Right lobe of liver (tissue), 6 donors: ENCODE data around the gene STXBP5. TPM values are rescaled to one million over a fixed set of nuclear protein-coding genes. Genes with fewer than 3 reads are reported as not detected.
A peak's percentile ranks its signal among the peaks of the same experiment; 100 is the strongest.

ENCODE experiments used
- ATAC-seq, 4 donors: fragments of 200-7000 bp; cut with Tn5 transposase; one replicate each; pipeline ENCODE4 v1.9.1; 2020; ENCODE audit warnings: mild to moderate bottlenecking in 4 of 4, moderate library complexity in 4 of 4
- DNase-seq, 3 donors: peaks; one replicate each; pipeline ENCODE4 v3.0.0-alpha.2; 2020
- H3K27ac ChIP-seq, 3 donors: fragments of 200-600 bp; one replicate each; pipeline ENCODE4 v1.8.0; 2022
- H3K27me3 ChIP-seq, 2 donors: fragments of 200-600 bp; one replicate each; pipeline ENCODE4 v1.8.0; 2022
- H3K36me3 ChIP-seq, 4 donors: fragments of 200-600 bp; sonication (generic) in 1 of 4; one replicate each; pipeline versions ENCODE4 v1.5.1 to v1.8.0; 2017 to 2022; ENCODE audit warnings: control low read depth in 1 of 4
- H3K4me1 ChIP-seq, 4 donors: fragments of 200-600 bp; sonication (generic) in 1 of 4; one replicate each; pipeline versions ENCODE4 v1.5.1 to v1.8.0; 2017 to 2022; ENCODE audit warnings: control low read depth in 1 of 4
- H3K4me3 ChIP-seq, 3 donors: fragments of 200-600 bp; one replicate each; pipeline ENCODE4 v1.8.0; 2022
- H3K9me3 ChIP-seq, 4 donors: fragments of 200-600 bp; sonication (generic) in 1 of 4; one replicate each; pipeline versions ENCODE4 v1.5.1 to v1.8.0; 2017 to 2022; ENCODE audit warnings: control low read depth in 1 of 4
- CTCF ChIP-seq, 4 donors: fragments of 200-600 bp in 3 of 4; fragments of 450-650 bp in 1 of 4; IDR thresholded peaks; one replicate each; pipeline versions ENCODE4 v1.5.1 to v1.8.0; 2016 to 2022; ENCODE audit warnings: antibody characterized with exemption in 4 of 4, mild to moderate bottlenecking in 2 of 4
- POLR2A ChIP-seq: fragments of 450-650 bp; IDR thresholded peaks from one replicate; pipeline ENCODE4 v1.6.1; 2017; ENCODE audit warnings: antibody characterized with exemption, mild to moderate bottlenecking
- WGBS: methylation state at CpG from one replicate; pipeline ENCODE4 v1.1.6; 2018; ENCODE audit warnings: low coverage, low lambda C conversion rate; ENCODE audit not compliant: insufficient coverage; ENCODE audit errors: missing lambda C conversion rate; 5-methylcytosine and 5-hydroxymethylcytosine counted together
- intact Hi-C, 2 donors: fragments of 100-400 bp; cut with DNase I; formaldehyde crosslinking; loops; one replicate each; pipeline versions ENCODE4 v1.11.2 to v1.14.1; 2022
- total RNA-seq, 6 experiments: library from RNA; depleted of rRNA in 2 of 6; stranded (reverse); fragments of >200 nt in 2 of 6; fragmentation: NEBNext Ultra II Directional in 3 of 6; extraction: Animal tissue kit (Norgen Biotek cat#: 25700) in 3 of 6; gene quantifications; one replicate each; pipeline versions ENCODE4 v1.1.0 to v1.2.4, GENCODE V29; 2016 to 2023
- donor health status: DM: no; HTN: yes; CAD: no.
- donor health status: DM: no; HTN: no; CAD: no.
- donor health status: DM: no; HTN: no; CAD: no.
- donor health status: DM: no; HTN: yes; CAD: no.
- donor health status: DM: no; HTN: yes; CAD: no.

The STXBP5 gene
- total RNA-seq, 6 experiments from 2014 or later, result 3.9 to 7.6 (median 5.7) TPM

- no peaks in the 10 kb centered on the region for H3K27me3 ChIP-seq
- intact Hi-C loops, result no loop called here
- no peak for TF ChIP-seq CTCF (IDR thresholded peaks at IDR 0.05)
- no peak overlapping the region for H3K4me3 ChIP-seq
- no peaks in the 10 kb centered on the region for H3K4me1 ChIP-seq
- ATAC-seq (no peak), DNase-seq (no peak)
- 39% methylated on average over 3 of the region's 3 CpGs for WGBS
- no peaks in the 10 kb centered on the region for H3K9me3 ChIP-seq
- H3K36me3 ChIP-seq, result no peaks in the 10 kb centered on the region
- H3K27ac ChIP-seq, result no peak overlapping the region
Observed at GRCh38 chr6:147179809-147180208, 24.4 kb upstream of the STXBP5 start.

- H3K27ac ChIP-seq, result no peak overlapping the region
- TF ChIP-seq POLR2A (no peak), CTCF (IDR thresholded peaks at IDR 0.05) (no peak)
- ATAC-seq (no peak), DNase-seq (no peak)
- H3K4me1 ChIP-seq, result no peaks in the 10 kb centered on the region
- no peaks in the 10 kb centered on the region for H3K27me3 ChIP-seq
- H3K36me3 ChIP-seq, result no peaks in the 10 kb centered on the region
- intact Hi-C loops, result no loop called here
- WGBS, result 68% methylated on average over 7 of the region's 7 CpGs
- no peak overlapping the region for H3K4me3 ChIP-seq
- H3K9me3 ChIP-seq, result no peaks in the 10 kb centered on the region
Observed at GRCh38 chr6:147180926-147181325, 23.3 kb upstream of the STXBP5 start.

GRCh38 chr6:147184379-147184778, 19.8 kb upstream of the STXBP5 start:
- Histone ChIP-seq H3K4me3 (no peak overlapping the region), H3K9me3 (no peaks in the 10 kb centered on the region), H3K36me3 (no peaks in the 10 kb centered on the region), H3K4me1 (no peaks in the 10 kb centered on the region), H3K27ac (no peak overlapping the region), H3K27me3 (no peaks in the 10 kb centered on the region)
- intact Hi-C loops, result no loop called here
- no peak for TF ChIP-seq POLR2A
- TF ChIP-seq CTCF (IDR thresholded peaks at IDR 0.05), result no peak
- ATAC-seq (no peak), DNase-seq (no peak)
- WGBS, result 100% methylated on average over 1 of the region's 1 CpG

GRCh38 chr6:147185216-147185615, 19.0 kb upstream of the STXBP5 start:
- intact Hi-C loops, result no loop called here
- no peaks in the 10 kb centered on the region for H3K36me3 ChIP-seq

GRCh38 chr6:147190556-147190955, 13.7 kb upstream of the STXBP5 start:
- no peak overlapping the region for H3K4me3 ChIP-seq
- peaks cover 0 to 11% (median 2%) of the 10 kb centered on the region in 4 donors for H3K4me1 ChIP-seq
- intact Hi-C loops, result no loop called here
- H3K27ac ChIP-seq, result no peak overlapping the region
- ATAC-seq (peak; percentile 26 to 76 (median 50)), DNase-seq (no peak)
- H3K27me3 ChIP-seq, result no peaks in the 10 kb centered on the region
- 20% methylated on average over 5 of the region's 5 CpGs for WGBS
- no peaks in the 10 kb centered on the region for H3K9me3 ChIP-seq
- H3K36me3 ChIP-seq, result no peaks in the 10 kb centered on the region
- no peak for TF ChIP-seq CTCF (IDR thresholded peaks at IDR 0.05)
- no peak for TF ChIP-seq POLR2A

More at GRCh38 chr6:147185216-147185615, 19.0 kb upstream of the STXBP5 start:
- TF ChIP-seq POLR2A, result no peak
- ATAC-seq (no peak), DNase-seq (no peak)
- Histone ChIP-seq H3K4me3 (no peak overlapping the region), H3K27ac (no peak overlapping the region), H3K27me3 (no peaks in the 10 kb centered on the region), H3K9me3 (no peaks in the 10 kb centered on the region), H3K4me1 (no peaks in the 10 kb centered on the region)
- WGBS, result 70% methylated on average over 3 of the region's 3 CpGs
